ENCODE measurements around the gene CAPN11.

GRCh38 chr6:44222486-44223318 lies 64.1 kb downstream of the CAPN11 start:
- TF ChIP-seq CTCF (IDR thresholded peaks at IDR 0.05 in 2 of 3, conservative IDR thresholded peaks at IDR 0.05 in 1 of 3; ENCODE audit: insufficient read depth in 2 of 3, low read depth in 1 of 3, low read length in 3 of 3): no peak
- TF ChIP-seq, protein P1, sequence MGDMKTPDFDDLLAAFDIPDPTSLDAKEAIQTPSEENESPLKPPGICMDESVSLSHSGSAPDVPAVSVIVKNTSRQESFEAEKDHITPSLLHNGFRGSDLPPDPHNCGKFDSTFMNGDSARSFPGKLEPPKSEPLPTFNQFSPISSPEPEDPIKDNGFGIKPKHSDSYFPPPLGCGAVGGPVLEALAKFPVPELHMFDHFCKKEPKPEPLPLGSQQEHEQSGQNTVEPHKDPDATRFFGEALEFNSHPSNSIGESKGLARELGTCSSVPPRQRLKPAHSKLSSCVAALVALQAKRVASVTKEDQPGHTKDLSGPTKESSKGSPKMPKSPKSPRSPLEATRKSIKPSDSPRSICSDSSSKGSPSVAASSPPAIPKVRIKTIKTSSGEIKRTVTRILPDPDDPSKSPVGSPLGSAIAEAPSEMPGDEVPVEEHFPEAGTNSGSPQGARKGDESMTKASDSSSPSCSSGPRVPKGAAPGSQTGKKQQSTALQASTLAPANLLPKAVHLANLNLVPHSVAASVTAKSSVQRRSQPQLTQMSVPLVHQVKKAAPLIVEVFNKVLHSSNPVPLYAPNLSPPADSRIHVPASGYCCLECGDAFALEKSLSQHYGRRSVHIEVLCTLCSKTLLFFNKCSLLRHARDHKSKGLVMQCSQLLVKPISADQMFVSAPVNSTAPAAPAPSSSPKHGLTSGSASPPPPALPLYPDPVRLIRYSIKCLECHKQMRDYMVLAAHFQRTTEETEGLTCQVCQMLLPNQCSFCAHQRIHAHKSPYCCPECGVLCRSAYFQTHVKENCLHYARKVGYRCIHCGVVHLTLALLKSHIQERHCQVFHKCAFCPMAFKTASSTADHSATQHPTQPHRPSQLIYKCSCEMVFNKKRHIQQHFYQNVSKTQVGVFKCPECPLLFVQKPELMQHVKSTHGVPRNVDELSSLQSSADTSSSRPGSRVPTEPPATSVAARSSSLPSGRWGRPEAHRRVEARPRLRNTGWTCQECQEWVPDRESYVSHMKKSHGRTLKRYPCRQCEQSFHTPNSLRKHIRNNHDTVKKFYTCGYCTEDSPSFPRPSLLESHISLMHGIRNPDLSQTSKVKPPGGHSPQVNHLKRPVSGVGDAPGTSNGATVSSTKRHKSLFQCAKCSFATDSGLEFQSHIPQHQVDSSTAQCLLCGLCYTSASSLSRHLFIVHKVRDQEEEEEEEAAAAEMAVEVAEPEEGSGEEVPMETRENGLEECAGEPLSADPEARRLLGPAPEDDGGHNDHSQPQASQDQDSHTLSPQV (IDR thresholded peaks at IDR 0.05): no peak
- no peak for TF ChIP-seq HMG20B (CRISPR knock-in tag; IDR thresholded peaks at IDR 0.05)
- no peak for TF ChIP-seq CREM (IDR thresholded peaks at IDR 0.05; ENCODE audit: low read depth)
- TF ChIP-seq RFX5 (IDR thresholded peaks at IDR 0.05; ENCODE audit: low read depth, low read length): no peak
- no peak for TF ChIP-seq PHTF2 (CRISPR knock-in tag; IDR thresholded peaks at IDR 0.05)
- TF ChIP-seq POLR2A (conservative IDR thresholded peaks at IDR 0.05): no peak
- no peak for TF ChIP-seq NR2C2 (CRISPR knock-in tag; IDR thresholded peaks at IDR 0.05)
- no peak for TF ChIP-seq NR2C2 (tag; IDR thresholded peaks at IDR 0.05)
- no peak for TF ChIP-seq JUNB (CRISPR knock-in tag; conservative IDR thresholded peaks at IDR 0.05)
- no peak for TF ChIP-seq CHCHD3 (CRISPR knock-in tag; IDR thresholded peaks at IDR 0.05)
- no peak for TF ChIP-seq ZNF232 (CRISPR knock-in tag; IDR thresholded peaks at IDR 0.05)

Data from K562 (cell line).